Nucleus accumbens (tissue), 56 donors: ENCODE measurements around the gene ENSA.
"Not testable (repeated sequence)": the region's sequence is repeated elsewhere in the genome, so short reads cannot be mapped to it uniquely, and the experiment has no call there.

ENCODE experiments used
- DNase-seq, 56 donors: peaks; one replicate each; lab custom pipeline; 2025; lab: John Stamatoyannopoulos, UW

ENSA gene, protein sequence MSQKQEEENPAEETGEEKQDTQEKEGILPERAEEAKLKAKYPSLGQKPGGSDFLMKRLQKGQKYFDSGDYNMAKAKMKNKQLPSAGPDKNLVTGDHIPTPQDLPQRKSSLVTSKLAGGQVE

DNA sequence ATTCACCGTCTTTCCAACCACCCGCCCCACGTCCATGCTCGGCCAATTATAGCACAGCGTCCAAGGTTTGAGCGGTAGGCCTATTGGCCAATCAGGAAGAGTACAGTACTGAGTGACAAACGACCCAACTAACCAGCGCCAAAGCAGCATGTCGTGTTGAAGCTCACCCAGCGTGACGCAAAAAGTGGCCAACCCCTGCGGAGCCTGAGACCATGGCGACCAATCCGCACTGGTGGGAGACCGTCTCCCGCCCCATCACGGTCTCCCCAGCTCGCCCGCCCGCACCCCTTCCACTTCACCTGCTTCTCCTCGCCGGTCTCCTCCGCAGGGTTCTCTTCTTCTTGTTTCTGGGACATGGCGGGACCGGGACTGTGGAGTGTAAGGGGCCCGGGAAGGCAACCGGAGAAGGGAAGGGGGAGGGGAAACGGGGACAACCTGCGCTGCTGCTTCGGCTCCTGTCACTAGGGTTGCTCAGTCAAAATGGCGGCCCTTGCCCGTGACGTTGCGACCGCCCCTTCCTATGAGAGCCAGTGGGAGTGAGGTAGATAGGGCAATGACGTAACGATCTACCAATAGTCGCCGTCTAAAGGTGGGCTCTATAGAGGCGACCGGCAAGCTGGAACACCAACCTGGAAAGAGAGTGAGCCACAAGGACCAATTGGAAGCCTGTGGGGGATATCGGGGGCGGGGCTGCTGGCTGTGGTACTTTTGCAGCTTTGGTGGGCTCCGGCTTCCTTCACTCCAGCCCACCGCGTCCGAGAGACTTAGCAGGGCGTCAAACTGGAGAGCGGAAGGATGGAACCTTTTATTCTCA is at the start of gene ENSA:
ENSA (minus strand) TSS at position 498 of the 814 bp plus-strand sequence; CDS start at position 356, 142 bp downstream.
- peak; percentile 86 to 99 (median 98) for DNase-seq

DNA sequence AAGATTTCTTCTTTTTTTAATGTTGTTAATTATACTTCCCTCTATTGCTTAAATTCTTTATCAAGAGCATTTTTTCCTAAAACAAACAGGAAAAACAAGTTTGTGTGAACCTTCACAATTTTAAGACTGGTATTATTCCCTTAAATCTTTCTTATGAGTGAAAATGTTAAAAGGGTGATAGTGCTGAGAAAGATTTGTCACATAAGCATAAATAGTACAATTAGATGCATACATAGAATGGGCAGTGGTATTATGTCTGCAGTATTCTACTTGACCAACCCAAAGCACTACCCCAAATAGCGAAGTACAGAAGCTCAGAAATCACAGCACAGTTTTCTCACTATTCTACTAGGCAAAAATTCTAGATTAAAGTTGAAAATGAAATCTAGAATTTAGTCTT is 49.6 kb upstream of the ENSA start:
- no peak for DNase-seq

DNA sequence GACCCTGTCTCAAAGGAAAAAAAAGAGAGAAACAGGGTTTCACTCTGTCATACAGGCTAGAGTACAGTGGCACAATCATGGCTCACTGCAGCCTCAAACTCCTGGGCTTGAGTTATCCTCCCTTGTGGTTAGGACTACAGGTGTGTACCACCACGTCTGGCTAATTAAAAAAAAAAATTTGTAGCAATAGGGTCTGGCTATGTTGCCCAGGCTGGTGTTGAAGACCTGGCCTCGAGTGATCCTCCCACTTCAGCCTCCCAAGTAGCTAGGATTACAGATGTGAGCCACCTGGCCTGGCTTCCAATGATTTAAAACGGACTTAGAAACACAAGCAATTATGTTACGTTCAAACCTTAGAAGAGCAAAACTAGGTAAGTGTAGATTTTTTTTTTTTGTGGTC is 45.5 kb upstream of the ENSA start:
- DNase-seq = no peak

DNA sequence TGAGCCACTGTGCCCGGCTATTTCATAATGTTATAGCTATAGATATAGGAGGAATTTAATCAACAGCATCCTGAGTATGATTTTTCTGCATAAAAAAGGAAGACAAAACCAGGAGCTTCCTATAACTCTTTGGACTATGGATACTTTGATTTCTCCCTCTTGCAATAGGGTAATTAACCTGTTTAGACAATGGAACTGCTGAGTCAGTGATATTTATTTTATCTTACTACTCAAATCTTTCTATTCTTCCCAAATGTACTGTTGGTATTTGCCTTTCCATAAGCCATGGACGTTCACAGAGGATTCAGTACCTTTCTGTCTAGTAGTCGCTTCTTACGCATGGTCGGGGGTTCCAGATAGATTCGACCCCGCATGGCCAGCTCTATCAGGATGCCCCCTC is 33.9 kb upstream of the ENSA start:
- DNase-seq = no peak

DNA sequence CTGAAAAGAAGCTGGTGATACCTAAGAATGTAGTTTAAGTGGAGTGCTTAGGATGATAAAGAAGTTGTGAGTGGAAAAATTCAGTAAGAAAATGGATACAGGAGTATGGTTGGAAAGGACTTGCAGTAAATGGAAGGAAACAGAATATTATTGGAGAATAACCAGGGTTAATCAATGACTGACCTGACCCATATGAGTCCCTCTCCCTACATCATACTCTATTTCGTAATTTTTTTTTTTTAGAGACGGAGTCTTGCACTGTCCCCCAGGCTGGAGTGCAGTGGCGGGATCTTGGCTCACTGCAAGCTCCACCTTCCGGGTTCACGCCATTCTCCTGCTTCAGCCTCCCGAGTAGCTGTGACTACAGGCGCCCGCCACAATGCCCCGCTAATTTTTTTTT is 33.4 kb upstream of the ENSA start:
- DNase-seq = no peak

DNA sequence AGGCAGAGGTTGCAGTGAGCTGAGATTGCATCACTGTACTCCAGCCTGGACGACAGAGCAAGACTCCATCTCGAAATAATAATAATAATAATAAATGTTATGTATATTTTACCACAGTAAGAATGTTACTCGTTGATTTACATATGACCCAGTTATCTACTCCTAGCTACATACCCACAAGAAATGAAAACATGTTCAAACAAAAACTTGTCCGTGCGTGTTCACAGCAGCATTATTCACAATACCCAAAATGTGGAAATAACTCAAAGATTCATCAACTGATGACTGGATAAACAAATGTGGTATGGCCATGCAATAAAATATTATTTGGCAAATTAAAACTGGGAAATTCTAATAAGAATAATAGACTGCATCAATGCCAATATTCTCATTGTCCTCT is 31.7 kb upstream of the ENSA start:
- DNase-seq = no peak

DNA sequence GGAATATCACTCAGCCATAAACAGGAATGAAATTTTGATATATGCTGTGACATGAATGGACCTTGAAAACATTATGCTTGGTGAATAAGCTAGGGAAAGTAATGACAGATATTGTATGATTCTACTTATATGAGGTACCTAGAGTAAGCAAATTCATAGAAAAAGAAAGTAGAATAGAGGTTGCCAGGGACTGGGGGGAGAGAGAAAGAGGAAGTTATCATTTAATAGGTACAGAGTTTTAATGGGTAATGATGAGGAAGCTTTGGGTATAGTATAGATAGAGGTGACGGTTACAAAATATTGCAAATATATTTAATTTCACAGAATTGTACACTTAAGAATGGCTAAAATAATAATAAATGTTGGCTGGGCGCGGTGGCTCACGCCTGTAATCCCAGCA is 31.2 kb upstream of the ENSA start:
- DNase-seq = no peak

DNA sequence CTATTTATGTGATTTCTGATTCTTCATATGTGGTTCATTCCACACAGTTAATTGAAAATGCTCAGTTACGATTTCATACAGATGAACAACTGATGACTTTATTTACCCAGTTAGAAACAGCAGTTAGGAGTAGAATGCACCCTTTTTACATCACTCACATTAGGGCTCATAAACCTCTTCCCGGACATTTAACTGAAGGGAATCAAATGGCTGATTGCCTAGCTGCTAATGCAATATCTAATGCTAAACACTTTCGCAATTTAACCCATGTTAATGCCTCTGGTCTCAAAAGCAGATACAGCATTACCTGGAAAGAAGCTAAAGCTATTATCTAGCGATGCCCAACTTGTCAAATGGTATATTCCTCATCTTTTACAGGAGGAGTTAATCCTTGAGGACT is 27.7 kb upstream of the ENSA start:
- not testable (repeated sequence) for DNase-seq

DNA sequence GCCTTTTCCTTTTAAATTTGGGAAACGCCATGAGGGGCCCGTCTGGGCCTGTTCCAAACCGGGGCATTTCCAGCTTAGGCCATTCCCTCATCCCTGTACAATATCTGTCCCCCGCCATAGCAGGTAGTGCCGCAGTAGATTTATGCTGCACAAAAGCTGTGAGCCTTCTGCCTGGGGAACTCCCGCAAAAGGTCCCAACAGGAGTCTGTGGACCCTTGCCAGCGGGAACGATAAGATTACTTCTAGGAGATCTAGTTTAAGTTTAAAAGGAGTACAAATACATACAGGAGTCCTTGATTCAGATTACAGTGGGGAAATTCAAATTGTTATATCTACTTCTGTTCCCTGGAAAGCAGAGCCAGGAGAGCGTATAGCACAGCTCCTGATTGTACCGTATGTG is 25.2 kb upstream of the ENSA start:
- DNase-seq = not testable (repeated sequence)

DNA sequence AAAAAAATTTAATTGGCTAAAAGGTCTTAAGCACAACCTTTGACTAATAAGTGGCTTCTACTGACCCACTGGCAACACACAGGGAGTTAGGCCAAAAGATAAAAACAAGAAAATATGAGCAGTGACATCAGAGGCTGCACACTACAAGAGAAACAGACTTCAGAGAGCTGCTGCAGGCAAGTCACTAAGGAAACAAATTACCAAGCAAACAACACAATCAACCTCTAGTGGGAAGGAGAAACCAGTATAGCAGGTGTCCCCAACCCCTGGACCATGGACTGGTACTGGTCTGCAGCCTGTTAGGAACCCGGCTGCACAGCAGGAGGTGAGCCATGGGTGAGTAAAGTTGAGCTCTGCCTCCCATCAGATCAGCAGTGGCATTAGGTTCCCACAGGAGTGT is 20.8 kb upstream of the ENSA start:
- no peak for DNase-seq

DNA sequence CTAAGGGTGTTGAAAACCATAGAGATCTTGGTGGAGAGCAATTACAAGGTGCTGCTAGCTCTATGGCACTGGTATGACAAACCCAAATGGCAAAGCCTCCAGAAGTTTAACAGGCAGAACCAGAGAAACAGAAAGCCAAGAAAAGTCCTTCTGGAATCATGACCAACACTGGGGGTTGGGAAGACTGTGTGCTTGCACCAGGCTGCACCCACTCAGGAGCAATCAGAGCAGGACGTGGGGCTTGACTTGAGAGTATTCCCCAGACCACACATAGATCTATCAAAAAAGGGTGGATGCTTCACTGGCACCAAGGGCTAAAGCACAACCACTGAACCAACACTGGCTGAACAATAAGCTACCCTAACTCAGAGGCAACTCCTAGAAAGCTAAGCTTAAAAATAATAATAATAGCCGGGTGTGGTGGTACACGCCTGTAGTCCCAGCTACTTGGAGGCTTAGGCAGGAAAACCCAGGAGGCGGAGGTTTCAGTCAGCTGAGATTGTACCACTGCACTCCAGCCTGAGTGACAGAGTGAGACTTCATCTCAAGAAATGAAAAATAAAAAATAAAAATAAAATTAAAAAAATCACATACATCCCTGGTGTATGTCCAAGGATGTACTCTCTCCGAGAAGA is 20.1 kb upstream of the ENSA start:
- DNase-seq = no peak

DNA sequence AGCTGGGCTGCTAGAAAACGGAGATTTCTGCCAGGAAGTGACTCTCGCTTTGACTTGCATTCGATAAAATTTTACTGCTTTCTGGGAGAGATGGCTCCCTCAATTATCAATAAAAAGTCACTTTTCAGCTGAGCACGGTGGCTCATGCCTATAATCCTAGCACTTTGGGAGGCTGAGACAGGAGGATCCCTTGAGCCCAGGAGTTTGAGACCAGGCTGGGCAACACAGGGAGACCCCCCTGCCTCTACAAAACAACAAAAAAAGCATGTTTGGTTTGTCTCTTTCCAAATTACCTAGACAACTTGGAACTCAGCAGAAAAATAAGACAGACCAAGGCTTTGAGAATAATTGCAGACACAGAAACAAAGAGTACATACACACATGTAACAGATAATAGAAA is 12.9 kb upstream of the ENSA start:
- no peak for DNase-seq

DNA sequence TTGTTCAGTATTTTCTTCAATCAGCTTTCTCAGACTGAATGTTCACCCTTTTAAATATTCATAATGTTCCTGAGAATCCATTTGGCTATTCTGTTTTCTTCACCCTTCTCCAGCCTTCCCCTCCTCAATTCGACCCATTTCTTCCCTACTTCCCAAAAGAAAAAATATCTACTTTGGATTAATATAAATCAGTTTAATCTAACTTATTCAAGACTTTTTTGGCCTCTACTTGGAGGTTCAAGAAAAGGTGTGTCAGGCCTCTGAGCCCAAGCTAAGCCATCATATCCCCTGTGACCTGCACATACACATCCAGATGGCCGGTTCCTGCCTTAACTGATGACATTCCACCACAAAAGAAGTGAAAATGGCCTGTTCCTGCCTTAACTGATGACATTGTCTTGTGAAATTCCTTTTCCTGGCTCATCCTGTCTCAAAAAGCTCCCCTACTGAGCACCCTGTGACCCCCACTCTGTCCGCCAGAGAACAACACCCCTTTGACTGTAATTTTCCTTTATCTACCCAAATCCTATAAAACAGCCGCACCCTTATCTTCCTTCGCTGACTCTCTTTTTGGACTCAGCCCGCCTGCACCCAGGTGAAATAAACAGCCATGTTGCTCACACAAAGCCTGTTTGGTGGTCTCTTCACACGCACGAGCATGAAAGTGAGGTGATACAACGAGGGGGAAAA is 11.9 kb upstream of the ENSA start:
- not testable (repeated sequence) for DNase-seq

DNA sequence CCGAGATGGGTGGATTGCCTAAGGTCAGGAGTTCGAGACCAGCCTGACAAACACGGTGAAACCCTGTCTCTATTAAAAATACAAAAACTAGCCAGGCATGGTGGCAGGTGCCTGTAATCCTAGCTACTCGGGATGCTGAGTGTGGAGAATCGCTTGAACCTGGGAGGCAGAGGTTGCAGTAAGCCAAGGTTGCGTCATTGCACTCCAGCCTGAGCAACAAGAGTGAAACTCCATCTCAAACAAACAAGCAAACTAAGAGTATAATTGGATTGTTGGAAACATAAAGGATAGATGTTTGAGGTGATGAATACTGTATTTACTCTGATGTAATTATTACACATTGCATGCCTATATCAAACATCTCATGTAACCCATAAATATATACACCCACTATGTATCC is 9.0 kb upstream of the ENSA start:
- DNase-seq = not testable (repeated sequence)

DNA sequence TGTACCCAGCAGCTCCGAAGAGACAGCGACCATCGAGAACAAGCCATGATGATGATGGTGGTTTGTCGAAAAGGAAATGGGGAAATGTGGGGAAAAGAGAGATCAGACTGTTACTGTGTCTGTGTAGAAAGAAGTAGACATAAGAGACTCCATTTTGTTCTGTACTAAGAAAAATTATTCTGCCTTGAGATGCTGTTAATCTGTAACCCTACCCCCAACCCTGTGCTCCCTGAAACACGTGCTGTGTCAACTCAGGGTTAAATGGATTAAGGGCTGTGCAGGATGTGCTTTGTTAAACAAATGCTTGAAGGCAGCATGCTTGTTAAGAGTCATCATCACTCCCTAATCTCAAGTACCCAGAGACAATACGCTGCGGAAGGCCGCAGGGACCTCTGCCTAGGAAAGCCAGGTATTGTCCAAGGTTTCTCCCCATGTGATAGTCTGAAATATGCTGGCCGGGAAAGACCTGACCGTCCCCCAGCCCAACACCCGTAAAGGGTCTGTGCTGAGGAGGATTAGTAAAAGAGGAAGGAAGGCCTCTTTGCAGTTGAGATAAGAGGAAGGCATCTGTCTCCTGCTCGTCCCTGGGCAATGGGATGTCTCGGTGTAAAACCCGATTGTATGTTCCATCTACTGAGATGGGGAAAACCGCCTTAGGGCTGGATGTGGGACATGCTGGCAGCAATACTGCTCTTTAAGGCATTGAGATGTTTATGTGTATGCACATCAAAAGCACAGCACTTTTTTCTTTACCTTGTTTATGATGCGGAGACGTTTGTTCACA is 5.6 kb upstream of the ENSA start:
- not testable (repeated sequence) for DNase-seq

DNA sequence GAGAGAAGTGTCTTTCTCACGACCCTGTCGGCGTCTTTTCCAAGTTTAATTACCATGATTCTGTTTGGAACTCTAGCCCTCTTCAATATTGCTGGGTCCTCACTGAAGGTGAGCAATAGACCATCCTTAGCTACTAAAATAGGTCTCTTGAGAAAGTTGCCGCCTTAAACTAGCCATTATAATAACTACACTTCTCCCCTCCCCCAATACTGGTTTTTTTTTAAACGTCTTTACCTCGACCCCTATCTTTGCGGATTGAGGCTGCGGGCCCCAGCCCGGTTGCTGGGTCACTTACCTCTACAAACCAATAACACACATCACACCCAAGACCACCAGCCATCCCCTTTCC is 672 bp downstream of the ENSA start:
- no peak for DNase-seq

DNA sequence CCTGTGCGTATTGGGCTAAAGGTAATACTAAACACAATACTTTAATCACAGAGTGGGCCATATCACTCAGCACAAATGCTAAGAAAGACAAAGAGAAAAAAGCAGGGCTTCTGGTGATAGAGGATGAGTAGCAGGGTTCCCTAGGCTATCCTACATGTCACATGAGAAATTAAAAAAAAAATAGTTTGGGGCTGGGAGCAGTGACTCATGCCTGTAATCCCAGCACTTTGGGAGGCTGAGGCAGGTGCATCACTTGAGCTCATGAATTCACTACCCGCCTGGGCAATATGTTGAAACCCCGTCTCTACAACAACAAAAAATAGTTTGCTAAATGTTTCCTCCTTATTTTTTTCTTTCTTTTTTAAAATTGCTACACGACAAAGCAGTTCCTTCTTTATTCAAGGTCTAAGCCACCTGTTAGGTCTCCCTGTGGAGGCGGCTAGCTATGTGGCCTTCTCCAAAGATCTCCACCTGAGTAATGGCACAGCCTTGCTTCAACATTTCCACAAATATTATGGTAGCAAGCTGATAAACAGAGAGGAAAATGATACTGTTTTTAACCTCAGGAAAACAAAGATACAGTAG is 1.5 kb downstream of the ENSA start:
- no peak for DNase-seq

DNA sequence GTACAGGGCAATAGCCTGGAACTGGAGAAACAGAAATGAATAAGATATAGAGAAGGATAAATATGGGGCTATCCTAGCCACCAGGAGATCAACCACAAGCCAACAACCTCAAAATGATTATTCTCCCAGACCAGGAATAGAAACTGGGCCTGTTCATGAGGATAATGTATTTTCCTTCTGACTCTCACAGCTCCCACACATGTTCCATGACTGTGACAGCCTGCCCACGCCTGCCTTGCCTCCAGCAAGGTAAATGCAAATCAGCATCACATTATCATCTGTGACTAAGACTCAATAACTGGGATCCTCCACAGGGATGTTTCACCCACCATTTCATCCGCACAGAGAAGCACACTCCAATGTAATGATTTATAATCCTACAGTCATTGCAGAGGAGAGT is 3.3 kb downstream of the ENSA start:
- DNase-seq = peak in 35 of 56 donors; percentile 7 to 87 (median 51)

DNA sequence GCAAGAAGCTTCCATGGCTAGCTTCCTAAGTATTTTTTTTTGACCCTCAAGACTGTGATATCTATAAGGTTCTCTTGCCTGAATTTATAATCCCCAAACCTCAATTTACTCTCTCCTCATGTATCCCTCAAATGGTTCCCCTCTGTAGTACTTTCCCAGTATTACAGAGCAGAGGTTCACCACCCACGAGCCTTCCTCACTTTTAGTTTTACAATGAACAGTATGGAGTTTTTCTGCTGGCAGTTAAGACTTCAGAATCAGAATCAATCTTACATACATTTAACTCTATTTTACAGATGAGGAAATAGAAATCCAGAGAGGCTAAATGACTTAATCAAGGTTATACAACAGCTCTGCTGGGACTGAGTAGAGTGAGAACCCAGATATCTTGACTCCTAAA is 4.9 kb downstream of the ENSA start:
- DNase-seq = not testable (repeated sequence)

DNA sequence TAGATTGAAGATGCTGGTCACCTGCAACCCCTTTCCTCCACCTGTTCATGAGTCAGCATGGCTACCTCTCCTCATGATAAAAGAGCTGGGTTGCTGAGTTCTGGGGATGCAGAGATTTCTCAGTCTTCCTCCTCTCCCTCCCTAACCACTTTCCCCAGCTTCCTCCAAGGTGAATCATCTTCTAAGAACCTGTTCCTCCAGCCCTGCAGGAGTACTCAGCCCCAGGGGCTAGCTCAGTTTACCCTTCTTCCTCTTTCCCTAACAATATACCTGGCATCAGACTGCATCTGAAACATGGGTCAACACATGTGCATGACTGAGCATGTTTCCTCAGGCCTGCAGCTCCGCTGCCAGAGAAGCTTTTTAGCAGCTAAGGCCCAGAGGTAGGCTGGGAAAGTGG is 5.3 kb downstream of the ENSA start:
- not testable (repeated sequence) for DNase-seq
